ENCODE results near the gene ARHGAP15. TPM values are rescaled to one million over a fixed set of nuclear protein-coding genes. Genes with fewer than 3 reads are reported as not detected.

ARHGAP15 gene
- 1 to 10 TPM in 1 of 2 donors, under 1 TPM in 1; 0.41 to 4.3 TPM for total RNA-seq

DNA sequence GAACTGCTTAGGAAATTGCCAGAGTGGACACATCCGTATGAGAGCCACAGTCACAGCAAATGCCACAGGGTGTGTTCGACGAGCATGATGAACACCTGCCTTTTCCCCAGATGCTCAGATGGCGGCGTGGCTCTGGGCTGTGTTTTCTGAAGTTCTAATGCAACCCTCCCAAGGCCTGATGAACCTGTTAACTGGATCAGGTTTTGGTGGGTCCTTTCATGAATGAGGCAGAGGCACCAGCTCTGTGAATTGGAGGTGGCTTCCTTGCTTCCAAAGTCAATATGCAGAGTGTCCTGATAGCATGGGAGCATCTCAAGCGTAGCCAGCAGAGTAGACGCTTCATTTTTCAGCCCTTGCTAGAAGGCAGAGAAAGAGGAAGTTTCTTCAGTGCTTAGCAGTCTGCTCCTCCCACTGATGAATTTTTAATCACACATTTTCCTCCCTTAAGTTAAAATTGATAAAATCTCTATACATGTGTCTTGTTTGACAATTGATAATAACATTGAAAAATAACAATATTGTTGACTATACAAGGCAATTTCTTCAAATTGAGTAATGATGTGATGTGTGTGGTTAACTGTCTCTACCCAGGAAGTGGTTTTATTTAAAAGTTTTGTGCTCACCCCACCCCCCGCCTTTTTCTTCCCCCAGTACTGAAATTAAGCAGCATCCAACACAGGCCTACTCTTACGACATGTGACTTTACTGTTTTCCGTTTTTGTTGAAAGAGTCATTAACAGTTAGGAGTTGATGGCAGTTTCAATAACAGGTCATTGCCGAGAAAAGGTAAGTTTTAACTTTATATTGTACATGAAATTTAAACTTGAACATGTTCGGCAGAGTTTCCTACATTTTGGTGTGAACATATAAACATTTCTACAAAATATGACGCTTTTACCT lies at the start of gene ARHGAP15:
TSS of gene ARHGAP15 (plus strand) at position 739 of the 900 bp plus-strand sequence.
- 76% methylated on average over 13 of the region's 13 CpGs for WGBS
- Histone ChIP-seq H3K36me3 (no peaks in the 10 kb centered on the region), H3K27ac (no peak within 1 kb of the TSS), H3K27me3 (replicated peaks; ENCODE audit: insufficient read depth) (no peaks in the 10 kb centered on the region), H3K9me3 (no peaks in the 10 kb centered on the region), H3K4me1 (replicated peaks) (no peaks in the 10 kb centered on the region), H3K4me3 (no peak within 1 kb of the TSS)
- DNase-seq (ENCODE audit: low spot score) = no peak
- TF ChIP-seq, protein P1, sequence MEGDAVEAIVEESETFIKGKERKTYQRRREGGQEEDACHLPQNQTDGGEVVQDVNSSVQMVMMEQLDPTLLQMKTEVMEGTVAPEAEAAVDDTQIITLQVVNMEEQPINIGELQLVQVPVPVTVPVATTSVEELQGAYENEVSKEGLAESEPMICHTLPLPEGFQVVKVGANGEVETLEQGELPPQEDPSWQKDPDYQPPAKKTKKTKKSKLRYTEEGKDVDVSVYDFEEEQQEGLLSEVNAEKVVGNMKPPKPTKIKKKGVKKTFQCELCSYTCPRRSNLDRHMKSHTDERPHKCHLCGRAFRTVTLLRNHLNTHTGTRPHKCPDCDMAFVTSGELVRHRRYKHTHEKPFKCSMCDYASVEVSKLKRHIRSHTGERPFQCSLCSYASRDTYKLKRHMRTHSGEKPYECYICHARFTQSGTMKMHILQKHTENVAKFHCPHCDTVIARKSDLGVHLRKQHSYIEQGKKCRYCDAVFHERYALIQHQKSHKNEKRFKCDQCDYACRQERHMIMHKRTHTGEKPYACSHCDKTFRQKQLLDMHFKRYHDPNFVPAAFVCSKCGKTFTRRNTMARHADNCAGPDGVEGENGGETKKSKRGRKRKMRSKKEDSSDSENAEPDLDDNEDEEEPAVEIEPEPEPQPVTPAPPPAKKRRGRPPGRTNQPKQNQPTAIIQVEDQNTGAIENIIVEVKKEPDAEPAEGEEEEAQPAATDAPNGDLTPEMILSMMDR (IDR thresholded peaks at IDR 0.05) = no peak
- TF ChIP-seq POLR2AphosphoS5 (IDR thresholded peaks at IDR 0.05) (no peak), POLR2A (IDR thresholded peaks at IDR 0.05) (no peak)
- intact Hi-C loops (cut with DNase I) = no loop called here

DNA sequence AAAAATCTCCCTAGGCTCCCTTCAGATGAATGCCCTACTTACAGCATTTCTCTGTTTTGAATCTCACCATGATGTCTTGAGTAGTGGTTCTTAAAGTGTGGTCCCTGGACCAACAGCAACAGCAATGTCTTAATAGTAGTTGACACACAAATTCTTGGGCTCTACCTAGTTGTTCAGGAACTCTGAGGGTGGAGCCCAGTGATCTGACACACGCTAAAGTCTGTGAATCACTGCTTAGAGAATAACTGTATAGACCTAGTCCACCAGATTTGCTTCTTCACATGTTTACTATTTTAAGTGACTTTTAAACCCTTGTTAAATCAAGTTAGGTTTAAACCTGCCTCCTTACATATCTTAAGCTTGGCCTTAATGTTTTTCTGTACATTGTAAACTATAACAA lies 47.6 kb upstream of the ARHGAP15 start:
- Histone ChIP-seq H3K27me3 (replicated peaks; ENCODE audit: insufficient read depth) (no peaks in the 10 kb centered on the region), H3K4me3 (no peak overlapping the region), H3K4me1 (replicated peaks) (no peaks in the 10 kb centered on the region), H3K27ac (no peak overlapping the region), H3K9me3 (no peaks in the 10 kb centered on the region), H3K36me3 (no peaks in the 10 kb centered on the region)
- intact Hi-C loops (cut with DNase I) = no loop called here
- no peak for TF ChIP-seq POLR2A (IDR thresholded peaks at IDR 0.05)
- no peak for TF ChIP-seq POLR2AphosphoS5 (IDR thresholded peaks at IDR 0.05)
- TF ChIP-seq, protein P1 (IDR thresholded peaks at IDR 0.05) = no peak
- 79% methylated on average over 1 of the region's 1 CpG for WGBS
- DNase-seq (ENCODE audit: low spot score) = no peak

DNA sequence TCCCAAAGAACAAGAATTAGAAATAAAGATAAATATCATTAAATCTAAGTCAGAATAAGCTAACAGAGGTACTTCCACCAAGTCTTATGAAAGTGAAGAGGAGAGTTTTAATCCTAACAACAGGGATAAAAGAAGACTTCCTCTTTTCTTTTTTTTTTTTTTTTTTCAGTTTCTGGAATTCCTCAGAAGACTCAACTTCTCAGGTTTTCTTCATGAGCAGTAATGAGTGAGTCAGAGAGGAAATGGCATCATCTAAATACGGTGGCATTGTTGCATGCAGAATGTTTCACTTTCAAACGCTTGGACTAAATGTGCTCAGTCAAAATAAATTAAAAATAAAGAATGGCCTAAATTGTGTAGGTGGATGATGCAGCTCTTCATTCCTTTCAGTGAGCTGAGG lies 45.6 kb upstream of the ARHGAP15 start:
- DNase-seq (ENCODE audit: low spot score) = no peak
- H3K9me3 ChIP-seq = no peaks in the 10 kb centered on the region
- no peaks in the 10 kb centered on the region for H3K36me3 ChIP-seq
- H3K27ac ChIP-seq = no peak overlapping the region
- H3K4me3 ChIP-seq = no peak overlapping the region
- WGBS = 74% methylated on average over 2 of the region's 2 CpGs
- TF ChIP-seq POLR2AphosphoS5 (IDR thresholded peaks at IDR 0.05) (no peak), POLR2A (IDR thresholded peaks at IDR 0.05) (no peak)
- TF ChIP-seq, protein P1 (IDR thresholded peaks at IDR 0.05) = no peak
- no peaks in the 10 kb centered on the region for H3K27me3 ChIP-seq (replicated peaks; ENCODE audit: insufficient read depth)
- intact Hi-C loops (cut with DNase I) = no loop called here
- H3K4me1 ChIP-seq (replicated peaks) = no peaks in the 10 kb centered on the region

DNA sequence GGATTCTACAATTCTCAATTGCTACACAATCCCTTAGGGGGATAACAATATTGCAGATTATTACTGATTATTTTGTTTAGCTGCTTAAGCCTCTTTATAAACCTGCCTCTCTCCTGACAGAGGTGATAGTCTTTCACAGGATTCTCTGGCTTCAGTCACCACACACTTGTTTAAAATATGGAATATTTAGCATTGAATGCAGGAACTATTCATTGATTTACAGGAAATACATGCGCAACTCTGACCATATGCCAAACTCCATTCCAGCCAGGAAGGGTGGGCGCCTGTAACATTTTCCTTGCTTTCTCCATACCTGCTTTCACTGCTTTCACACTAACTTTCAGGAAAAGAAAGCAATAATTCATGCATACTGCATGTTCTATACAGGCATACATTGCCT lies 44.8 kb upstream of the ARHGAP15 start:
- H3K27me3 ChIP-seq (replicated peaks; ENCODE audit: insufficient read depth) = no peaks in the 10 kb centered on the region
- no peaks in the 10 kb centered on the region for H3K36me3 ChIP-seq
- no peak for DNase-seq (ENCODE audit: low spot score)
- H3K9me3 ChIP-seq = no peaks in the 10 kb centered on the region
- intact Hi-C loops (cut with DNase I) = no loop called here
- H3K4me3 ChIP-seq = no peak overlapping the region
- no peak overlapping the region for H3K27ac ChIP-seq
- TF ChIP-seq, protein P1 (IDR thresholded peaks at IDR 0.05) = no peak
- no peak for TF ChIP-seq POLR2A (IDR thresholded peaks at IDR 0.05)
- TF ChIP-seq POLR2AphosphoS5 (IDR thresholded peaks at IDR 0.05) = no peak
- WGBS = 99% methylated on average over 2 of the region's 2 CpGs
- H3K4me1 ChIP-seq (replicated peaks) = no peaks in the 10 kb centered on the region
